GM21528 (cell line): Measurements from ENCODE around the gene CEP290.
A peak's percentile ranks its signal among the peaks of the same experiment; 100 is the strongest.
"Not testable (repeated sequence)": the region's sequence is repeated elsewhere in the genome, so short reads cannot be mapped to it uniquely, and the experiment has no call there.

Experiments used
- ATAC-seq: cut with Tn5 transposase; IDR thresholded peaks from one replicate; pipeline ENCODE4 v1.9.1; 2021; ENCODE audit warnings: mild to moderate bottlenecking, moderate library complexity; ENCODE audit not compliant: unreplicated experiment, low FRiP score

Gene CEP290

DNA sequence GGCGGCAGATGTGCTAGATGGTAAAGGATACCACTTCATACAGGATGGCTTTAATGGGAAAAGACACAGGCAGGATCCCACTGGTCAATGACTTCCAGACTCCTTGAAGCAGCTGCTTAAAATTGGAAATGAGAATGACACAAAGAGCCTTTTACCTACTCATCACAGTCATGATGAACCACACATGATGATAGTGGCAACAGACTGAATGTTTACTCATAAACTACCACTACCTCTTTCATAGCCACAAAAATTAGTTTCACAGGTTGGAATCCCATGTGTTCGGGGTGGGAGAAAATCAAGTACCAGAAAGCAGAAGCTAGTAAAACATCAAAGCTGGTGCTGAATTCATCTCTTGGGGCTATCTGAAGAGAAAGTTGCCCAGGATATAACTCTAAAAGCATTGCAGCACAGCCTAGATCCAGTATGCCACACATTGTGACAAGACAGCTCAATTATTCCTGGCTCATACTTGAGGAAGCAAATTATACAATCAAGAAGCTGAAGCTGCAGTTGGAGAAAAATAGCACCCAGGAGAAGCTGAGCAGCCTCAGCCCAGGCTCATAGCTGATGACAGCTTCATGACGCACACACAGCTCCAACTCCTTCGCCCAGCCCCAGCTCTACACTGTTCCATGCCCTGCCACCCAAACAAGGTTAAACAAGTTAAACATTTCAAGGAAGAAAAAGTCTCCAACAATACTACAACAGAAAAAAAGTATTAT, 83.7 kb downstream of the CEP290 start:
- ATAC-seq: no peak

DNA sequence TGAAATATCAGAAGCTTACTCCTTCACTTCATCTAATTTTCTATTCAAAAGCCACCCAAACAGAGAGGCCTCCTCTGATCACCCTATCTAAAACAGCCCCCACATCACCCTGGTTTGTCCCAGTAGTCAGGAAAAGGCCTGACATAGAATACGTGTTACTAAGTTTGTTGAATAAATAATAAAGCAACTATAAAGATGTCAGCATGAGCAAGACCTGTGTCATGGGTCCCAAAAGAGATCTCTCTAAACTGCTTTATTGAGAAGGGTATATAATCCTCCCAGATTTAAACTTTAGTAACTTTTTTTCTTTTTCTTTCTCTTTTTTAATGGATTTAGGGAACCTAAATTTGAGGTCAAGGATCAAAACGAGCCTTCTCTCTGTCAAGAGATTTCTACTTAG, 85.3 kb downstream of the CEP290 start:
- no peak for ATAC-seq

DNA sequence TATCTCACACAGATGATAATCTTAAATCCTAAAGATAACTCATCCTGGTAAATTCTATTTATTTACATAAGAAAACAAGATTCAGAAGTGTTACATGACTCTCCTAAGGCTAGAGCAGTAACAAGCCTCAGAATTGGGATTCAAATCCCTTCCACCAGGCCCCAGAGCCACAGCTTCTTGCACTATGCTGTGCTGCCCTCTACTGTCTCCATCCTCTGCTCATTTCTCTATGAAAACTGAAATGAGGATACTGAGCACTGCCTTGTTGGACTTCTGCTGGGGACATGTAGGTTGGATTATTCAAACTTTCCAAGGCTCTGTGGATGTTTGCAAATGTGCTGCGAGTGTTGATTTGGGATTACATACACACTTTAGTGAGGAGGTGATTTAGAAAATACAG, 89.2 kb downstream of the CEP290 start:
- ATAC-seq: peak; percentile 58

DNA sequence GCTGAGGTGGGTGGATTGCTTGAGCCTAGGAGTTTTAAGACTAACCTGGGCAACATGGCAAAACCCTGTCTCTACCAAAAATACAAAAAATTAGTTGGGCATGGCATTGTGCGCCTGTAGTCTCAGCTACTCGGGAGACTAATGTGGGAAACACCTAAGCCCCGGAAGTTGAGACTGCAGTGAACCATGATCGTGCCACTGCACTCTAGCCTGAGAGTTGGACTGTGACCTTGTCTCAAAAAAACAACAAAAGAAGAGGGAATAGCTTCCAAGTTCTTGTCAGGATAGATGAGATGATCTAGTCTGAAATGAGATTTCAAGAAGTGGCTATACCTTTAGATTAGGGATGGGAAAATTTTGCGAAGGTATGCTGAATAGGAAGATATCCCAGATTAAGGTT, 97.9 kb downstream of the CEP290 start:
- no peak for ATAC-seq

DNA sequence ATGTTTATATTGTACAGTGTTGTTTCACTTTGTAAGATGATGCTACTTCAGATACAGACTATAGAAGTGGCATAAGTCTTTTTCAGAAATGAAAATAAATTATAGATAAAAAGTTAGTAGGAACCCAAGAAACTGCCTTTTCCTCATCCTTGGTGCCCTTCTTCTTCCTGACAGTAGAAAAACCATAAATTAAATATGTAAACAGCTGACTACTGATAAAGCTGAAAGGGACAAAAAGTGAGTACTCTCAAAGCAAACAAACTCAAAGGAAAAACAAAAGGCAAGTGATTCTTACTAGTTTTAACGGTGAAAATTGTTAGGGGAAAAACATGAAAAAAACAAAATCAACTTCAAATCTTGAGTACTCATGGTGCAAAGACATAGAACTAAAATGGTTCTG, 104.1 kb downstream of the CEP290 start:
- ATAC-seq: no peak

DNA sequence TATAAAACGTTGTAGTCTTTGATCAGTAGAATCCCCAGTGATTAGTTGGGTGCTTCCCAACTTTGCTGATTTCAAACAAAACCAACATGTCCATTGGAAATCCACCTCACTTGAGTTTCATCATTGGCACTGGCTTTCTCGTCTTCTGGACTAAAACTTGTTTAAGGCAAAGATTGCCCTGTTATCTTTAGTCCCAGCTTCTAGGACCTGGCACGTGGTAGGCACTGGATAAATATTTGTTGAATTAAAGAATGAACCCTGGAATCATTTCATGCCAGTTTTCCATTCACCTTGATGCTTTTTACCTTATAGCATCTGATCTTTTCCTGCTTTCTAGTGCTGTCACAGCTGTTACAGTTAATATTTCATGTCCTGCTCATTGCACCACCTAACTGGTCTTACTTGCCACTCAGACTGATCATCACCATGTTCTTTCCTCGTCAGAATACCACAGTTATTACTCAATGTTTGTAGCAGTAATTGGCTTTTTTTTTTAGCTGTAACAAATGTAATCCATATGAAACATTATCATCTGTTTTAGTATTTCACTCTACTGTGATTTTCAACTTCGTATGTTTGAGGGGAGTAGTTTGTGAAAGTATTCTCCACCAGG, 105.4 kb downstream of the CEP290 start:
- ATAC-seq: no peak

DNA sequence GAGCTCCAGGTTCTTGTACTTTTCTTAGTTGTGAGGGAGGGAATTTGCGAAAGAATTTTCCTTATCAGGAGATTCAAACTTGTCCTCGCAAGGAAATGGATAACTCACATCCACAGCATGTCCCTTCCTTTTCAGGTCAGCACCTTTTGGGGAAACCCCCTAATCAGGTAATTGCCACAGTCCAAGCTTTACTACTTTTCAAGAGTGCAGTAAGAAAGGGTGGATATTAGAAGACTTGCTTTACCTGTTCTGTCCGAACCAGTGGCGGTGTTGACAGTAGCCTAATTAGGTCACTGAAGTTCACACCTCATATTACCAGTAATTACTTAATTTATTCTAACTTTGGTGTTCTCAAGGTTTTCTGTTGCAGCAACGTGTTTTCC, 106.0 kb downstream of the CEP290 start:
- peak; percentile 36 for ATAC-seq

DNA sequence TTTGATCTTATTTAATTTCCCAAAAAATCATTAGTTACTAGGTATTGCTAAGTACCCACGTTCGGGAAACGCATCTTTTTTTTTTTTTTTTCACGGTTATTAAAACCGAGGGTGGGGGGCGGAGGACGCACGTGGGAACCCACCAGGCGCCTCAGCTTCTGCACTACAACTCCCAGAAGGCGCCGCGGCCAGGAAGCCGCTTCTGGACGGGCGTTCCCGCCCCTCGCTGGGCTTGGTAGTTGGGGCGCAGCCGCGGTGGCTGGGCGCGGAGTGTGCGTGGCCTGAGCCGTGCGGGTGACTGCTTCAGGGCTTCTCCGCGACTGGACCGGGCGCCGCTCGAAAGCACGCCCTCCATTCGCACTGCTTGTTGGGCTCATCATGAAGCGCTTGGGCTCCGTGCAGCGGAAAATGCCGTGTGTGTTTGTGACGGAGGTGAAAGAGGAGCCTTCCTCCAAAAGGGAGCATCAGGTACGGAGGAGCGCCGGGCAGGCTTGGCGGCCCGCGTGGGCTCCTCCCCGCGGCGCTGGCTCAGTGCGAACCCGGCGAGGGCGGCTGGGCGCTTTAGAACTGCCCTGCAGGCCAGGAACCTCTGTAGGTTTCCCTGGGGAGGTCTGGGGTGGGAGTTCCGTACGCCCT, 106.5 kb downstream of the CEP290 start:
- peak; percentile 100 for ATAC-seq

DNA sequence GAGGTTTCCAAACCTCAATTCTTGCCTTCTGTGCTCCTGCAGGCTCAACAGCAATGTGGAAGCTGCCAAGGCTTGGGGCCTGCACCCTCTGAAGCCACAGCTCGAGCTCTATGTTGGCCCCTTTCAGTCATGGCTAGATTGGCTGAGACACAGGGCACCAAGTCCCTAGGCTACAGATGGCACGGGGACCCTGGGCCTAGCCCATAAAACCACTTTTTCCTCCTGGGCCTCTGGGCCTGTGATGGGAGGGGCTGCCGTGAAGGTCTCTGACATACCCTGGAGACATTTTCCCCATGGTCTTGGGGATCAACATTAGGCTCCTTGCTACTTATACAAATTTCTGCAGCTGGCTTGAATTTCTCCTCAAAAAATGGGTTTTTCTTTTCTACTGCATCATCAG, 110.7 kb downstream of the CEP290 start:
- not testable (repeated sequence) for ATAC-seq

DNA sequence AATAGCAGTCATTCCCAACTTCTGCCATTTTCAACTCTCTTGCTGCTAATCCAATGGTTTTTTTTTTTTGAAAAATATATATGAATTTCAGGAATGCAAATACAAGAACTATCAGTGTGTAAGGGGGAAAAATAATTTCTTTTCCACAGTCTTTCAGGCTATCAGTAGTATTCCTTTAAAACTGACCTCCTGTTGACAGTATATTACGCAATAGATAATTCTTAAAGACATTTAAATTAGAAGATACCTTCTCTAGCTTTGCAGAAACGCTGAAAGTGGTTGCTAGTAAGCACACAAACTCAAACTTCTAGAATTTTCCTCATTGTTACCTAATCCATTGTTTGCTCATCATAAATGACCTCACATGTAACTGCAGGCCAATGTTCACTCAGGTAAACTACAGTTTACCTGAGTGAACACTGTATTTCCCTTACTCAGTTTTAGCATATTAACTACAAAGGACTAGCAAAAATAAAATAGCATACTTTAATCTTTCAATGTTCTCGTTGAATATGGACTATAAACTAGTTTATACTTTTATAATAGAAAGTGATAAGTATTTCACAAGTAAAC, 112.7 kb downstream of the CEP290 start, which contains the start of gene C12orf50:
Gene C12orf50, minus strand, starts transcription at position 309 of the 573 bp plus-strand sequence. CDS start 2,439 bp downstream, outside the sequence.
- no peak for ATAC-seq

DNA sequence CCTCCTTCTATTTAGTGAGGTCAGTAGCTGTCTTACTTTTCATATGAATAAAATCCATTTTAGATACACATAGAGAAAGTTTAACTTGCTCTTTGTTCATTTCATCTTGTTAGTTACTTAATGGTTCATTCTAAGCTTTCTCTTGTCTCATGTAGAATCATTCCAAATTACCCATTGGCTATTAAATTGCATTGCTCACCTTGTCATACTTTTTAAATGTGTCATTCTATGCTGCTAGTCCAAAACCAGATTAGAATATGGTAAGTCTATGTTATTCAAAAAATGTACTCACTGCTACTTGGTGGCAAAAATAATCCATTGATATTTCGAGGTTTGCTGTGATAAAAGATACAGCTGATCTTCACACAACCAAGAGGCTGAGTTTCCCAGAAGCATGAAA, 115.7 kb downstream of the CEP290 start:
- no peak for ATAC-seq

DNA sequence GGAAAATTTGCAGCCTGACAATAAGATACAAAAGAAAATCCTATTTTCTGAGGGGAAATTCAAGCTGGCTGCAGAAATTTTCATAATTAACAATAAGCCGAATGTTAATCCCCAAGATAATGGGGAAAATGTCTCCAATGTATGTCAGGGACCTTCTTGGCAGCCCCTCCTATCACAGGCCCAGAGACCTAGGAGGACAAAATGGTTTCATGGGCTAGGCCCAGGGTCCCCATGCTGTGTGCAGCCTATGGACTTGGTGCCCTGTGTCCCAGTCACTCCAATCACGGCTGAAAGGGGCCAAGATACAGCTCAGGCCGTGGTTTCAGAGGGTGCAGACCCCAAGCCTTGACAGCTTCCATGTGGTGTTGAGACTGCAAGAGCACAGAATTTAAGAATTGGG, 123.9 kb downstream of the CEP290 start:
- no peak for ATAC-seq

DNA sequence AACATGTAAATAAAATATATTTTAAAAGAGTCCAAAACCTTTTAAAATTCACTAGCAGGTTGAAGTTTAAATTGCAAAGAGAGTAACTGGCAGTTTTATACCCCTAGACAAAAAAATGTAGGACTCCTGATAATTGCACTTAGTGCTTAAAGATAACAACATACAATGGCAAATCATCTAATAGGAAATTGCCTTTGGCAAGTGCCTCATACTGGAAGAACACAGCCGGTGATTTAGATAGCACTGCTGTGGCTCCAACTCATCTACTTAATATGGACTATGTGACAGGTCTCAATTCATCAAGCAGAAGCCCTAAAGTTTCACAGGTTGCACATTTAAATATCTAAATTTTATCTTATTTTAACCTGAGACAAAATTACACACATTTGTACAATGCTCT, 126.1 kb downstream of the CEP290 start:
- no peak for ATAC-seq

DNA sequence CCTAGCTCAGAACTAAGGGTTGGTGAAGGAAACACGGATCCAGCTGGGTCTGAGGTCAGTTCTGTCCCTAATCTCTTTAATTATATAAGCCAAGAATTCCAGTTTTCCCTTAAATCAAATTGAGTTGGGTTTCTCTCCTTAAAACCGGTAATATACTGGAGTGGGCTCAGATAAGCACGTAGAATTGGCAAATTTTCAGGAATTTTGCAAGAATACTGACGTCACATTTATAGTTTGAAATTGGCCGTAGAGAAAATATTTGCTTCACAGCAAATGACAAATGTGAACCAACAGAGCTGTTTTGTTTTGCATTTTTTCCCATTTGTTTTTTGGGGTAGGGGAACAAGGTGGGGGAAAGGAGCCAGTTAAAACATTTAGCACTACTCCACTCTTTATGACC, 130.1 kb downstream of the CEP290 start:
- ATAC-seq: no peak

DNA sequence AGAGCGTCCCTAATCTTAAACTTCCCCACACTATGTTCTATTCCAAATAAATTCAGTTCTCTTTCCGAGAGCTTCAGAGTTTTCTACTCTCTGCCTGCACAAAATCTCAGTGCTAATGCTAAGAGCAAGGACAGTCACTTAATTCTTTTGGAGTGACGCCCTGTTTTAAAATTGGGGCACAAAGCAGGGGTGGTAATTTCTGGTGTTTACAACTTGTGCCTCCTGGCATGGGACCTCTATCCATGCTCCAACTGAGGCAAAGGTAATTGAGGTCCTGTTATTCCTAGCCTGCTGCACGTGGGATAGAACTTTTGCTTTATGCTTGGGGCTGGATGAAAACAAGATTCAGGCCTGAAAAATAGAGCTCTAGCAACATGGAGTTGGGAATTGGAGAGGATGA, 135.5 kb downstream of the CEP290 start:
- ATAC-seq: no peak

DNA sequence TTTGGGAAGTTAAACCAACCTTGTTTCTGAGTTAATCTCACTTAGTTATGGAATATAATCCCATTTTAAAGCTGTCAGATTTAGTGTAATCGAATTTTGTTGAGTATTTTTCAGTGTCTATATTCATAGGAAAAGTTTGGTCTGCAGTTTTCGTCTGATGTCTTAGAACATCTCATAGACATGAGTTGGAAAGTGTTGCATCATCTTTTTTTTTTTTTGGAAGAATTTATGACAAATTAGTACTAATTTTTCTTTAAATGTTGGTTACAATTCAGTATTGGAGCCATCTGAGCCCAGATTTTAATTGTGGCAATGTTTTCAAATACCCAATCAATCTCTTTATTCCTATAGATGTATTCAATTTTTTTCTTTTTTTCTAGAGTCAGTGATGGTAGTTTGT, 140.6 kb downstream of the CEP290 start:
- no peak for ATAC-seq
